ENCODE results near the gene TNIK. TPM values are rescaled to one million over a fixed set of nuclear protein-coding genes. Genes with fewer than 3 reads are reported as not detected.

TNIK gene
- total and polyA plus RNA-seq, 4 donors = 3.7 to 9.8 (median 5.2) TPM

DNA sequence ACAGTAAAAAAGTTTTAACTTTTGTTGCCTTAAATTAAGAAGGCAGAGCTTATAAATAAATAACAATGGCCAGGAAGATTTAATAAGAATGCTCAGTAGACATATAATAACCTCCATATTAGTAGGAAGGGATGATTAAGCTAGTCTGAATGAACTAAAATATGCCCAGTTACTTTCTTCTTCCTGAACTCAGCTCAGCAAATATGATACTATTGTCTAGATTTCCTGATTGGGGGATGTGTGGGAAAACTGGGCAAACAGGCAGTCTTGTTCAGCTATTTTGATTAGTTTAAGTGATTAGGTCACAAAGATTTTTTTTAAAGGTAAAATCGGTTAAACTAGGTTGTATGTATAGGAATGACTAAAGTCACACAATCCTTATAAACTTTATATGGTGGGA is 266.5 kb downstream of the TNIK start:
- DNase-seq (ENCODE audit: low spot score) = no peak
- Histone ChIP-seq H3K4me1 (ENCODE audit: control insufficient read depth in 4 of 4, insufficient read depth in 4 of 4, low read length in 3 of 4) (peaks cover 0 to under 1% (median under 1%) of the 10 kb centered on the region in 4 donors), H3K9me3 (ENCODE audit: control insufficient read depth in 4 of 4, low read length in 3 of 4) (no peaks in the 10 kb centered on the region), H3K27ac (ENCODE audit: low read depth in 1 of 2, low read length in 2 of 2) (no peak overlapping the region), H3K27me3 (ENCODE audit: control insufficient read depth in 4 of 4, insufficient read depth in 4 of 4, low read length in 3 of 4) (no peaks in the 10 kb centered on the region), H3K36me3 (ENCODE audit: control insufficient read depth in 4 of 4, insufficient read depth in 3 of 4, low read depth in 1 of 4, low read length in 3 of 4) (no peaks in the 10 kb centered on the region), H3K4me3 (ENCODE audit: low read depth in 1 of 3, low read length in 3 of 3) (no peak overlapping the region), H3K9ac (ENCODE audit: low read depth in 1 of 2, low read length in 2 of 2) (no peak overlapping the region)
- TF ChIP-seq, protein P1, sequence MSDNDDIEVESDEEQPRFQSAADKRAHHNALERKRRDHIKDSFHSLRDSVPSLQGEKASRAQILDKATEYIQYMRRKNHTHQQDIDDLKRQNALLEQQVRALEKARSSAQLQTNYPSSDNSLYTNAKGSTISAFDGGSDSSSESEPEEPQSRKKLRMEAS (IDR thresholded peaks at IDR 0.05) = no peak
- TF ChIP-seq SP1 (IDR thresholded peaks at IDR 0.05) (no peak), FOXA2 (IDR thresholded peaks at IDR 0.05) (no peak), YY1 (IDR thresholded peaks at IDR 0.05) (no peak), HNF4A (conservative IDR thresholded peaks at IDR 0.05) (no peak), EGR1 (IDR thresholded peaks at IDR 0.05; ENCODE audit: low read depth in 2 of 2) (no peak), JUND (IDR thresholded peaks at IDR 0.05) (no peak), REST (IDR thresholded peaks at IDR 0.05) (no peak), TAF1 (conservative IDR thresholded peaks at IDR 0.05) (no peak), RAD21 (IDR thresholded peaks at IDR 0.05) (no peak), NR2F2 (IDR thresholded peaks at IDR 0.05) (no peak), GABPA (IDR thresholded peaks at IDR 0.05 in 1 of 2, conservative IDR thresholded peaks at IDR 0.05 in 1 of 2) (no peak), HNF4G (IDR thresholded peaks at IDR 0.05) (no peak), FOXA1 (IDR thresholded peaks at IDR 0.05) (no peak), CTCF (IDR thresholded peaks at IDR 0.05; ENCODE audit: low read depth, low read length, missing input control) (no peak), RXRA (IDR thresholded peaks at IDR 0.05) (no peak)
- TF ChIP-seq, protein P2, sequence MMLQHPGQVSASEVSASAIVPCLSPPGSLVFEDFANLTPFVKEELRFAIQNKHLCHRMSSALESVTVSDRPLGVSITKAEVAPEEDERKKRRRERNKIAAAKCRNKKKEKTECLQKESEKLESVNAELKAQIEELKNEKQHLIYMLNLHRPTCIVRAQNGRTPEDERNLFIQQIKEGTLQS (IDR thresholded peaks at IDR 0.05) = no peak
- TF ChIP-seq, protein P3, sequence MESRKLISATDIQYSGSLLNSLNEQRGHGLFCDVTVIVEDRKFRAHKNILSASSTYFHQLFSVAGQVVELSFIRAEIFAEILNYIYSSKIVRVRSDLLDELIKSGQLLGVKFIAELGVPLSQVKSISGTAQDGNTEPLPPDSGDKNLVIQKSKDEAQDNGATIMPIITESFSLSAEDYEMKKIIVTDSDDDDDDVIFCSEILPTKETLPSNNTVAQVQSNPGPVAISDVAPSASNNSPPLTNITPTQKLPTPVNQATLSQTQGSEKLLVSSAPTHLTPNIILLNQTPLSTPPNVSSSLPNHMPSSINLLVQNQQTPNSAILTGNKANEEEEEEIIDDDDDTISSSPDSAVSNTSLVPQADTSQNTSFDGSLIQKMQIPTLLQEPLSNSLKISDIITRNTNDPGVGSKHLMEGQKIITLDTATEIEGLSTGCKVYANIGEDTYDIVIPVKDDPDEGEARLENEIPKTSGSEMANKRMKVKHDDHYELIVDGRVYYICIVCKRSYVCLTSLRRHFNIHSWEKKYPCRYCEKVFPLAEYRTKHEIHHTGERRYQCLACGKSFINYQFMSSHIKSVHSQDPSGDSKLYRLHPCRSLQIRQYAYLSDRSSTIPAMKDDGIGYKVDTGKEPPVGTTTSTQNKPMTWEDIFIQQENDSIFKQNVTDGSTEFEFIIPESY (IDR thresholded peaks at IDR 0.05) = no peak
- WGBS = 91% methylated on average over 1 of the region's 1 CpG
